Measurements from ENCODE around the gene NAPG. TPM values are rescaled to one million over a fixed set of nuclear protein-coding genes. Genes with fewer than 3 reads are reported as not detected.
"Not testable (repeated sequence)": the region's sequence is repeated elsewhere in the genome, so short reads cannot be mapped to it uniquely, and the experiment has no call there.

NAPG gene
- polyA plus RNA-seq, 6 donors from 2014 or later, result 9.6 to 16.8 (median 13.7) TPM

- not testable (repeated sequence) for H3K4me3 Mint-ChIP-seq, H3K27ac Mint-ChIP-seq, H3K27me3 Mint-ChIP-seq
Observed at GRCh38 chr18:10578573-10578899, 52.7 kb downstream of the NAPG start.

GRCh38 chr18:10579079-10579867, 53.4 kb downstream of the NAPG start:
- peaks cover 0 to 6% (median 0%) of the 10 kb centered on the region in 3 donors for H3K27me3 Mint-ChIP-seq
- no peaks in the 10 kb centered on the region for H3K4me1 Mint-ChIP-seq
- H3K9me3 Mint-ChIP-seq, result no peaks in the 10 kb centered on the region
- no peaks in the 10 kb centered on the region for H3K36me3 Mint-ChIP-seq
- no peak for DNase-seq
- H3K27ac Mint-ChIP-seq, result no peak overlapping the region
- no peak overlapping the region for H3K4me3 Mint-ChIP-seq
- ATAC-seq (ENCODE audit: low read depth in 2 of 2), result no peak

More at GRCh38 chr18:10578573-10578899, 52.7 kb downstream of the NAPG start:
- not testable (repeated sequence) for H3K9me3 Mint-ChIP-seq; H3K4me1 Mint-ChIP-seq; H3K36me3 Mint-ChIP-seq; ATAC-seq (ENCODE audit: low read depth in 2 of 2); DNase-seq

GRCh38 chr18:10580215-10580614, 54.4 kb downstream of the NAPG start:
- no peak for DNase-seq
- H3K9me3 Mint-ChIP-seq, result no peaks in the 10 kb centered on the region
- no peaks in the 10 kb centered on the region for H3K4me1 Mint-ChIP-seq
- no peak overlapping the region for H3K4me3 Mint-ChIP-seq
- no peak for ATAC-seq (ENCODE audit: low read depth in 2 of 2)
- no peaks in the 10 kb centered on the region for H3K36me3 Mint-ChIP-seq
- peaks cover 0 to 6% (median 0%) of the 10 kb centered on the region in 3 donors for H3K27me3 Mint-ChIP-seq
- H3K27ac Mint-ChIP-seq, result no peak overlapping the region

GRCh38 chr18:10585260-10585659, 59.4 kb downstream of the NAPG start:
- H3K27ac Mint-ChIP-seq, result no peak overlapping the region
- peaks cover 0 to 2% (median 0%) of the 10 kb centered on the region in 7 donors for H3K9me3 Mint-ChIP-seq
- no peak overlapping the region for H3K4me3 Mint-ChIP-seq
- ATAC-seq (ENCODE audit: low read depth in 2 of 2), result no peak
- peaks cover 0 to 8% (median 7%) of the 10 kb centered on the region in 3 donors for H3K27me3 Mint-ChIP-seq
- DNase-seq, result no peak
- no peaks in the 10 kb centered on the region for H3K4me1 Mint-ChIP-seq
- peaks cover 0 to 12% of the 10 kb centered on the region in 2 donors for H3K36me3 Mint-ChIP-seq

GRCh38 chr18:10588975-10589374, 63.1 kb downstream of the NAPG start:
- no peak for ATAC-seq (ENCODE audit: low read depth in 2 of 2)
- H3K9me3 Mint-ChIP-seq, result peaks cover 0 to 10% (median 2%) of the 10 kb centered on the region in 7 donors
- peaks cover 0 to 7% (median 3%) of the 10 kb centered on the region in 3 donors for H3K4me1 Mint-ChIP-seq
- peaks cover 7 to 18% of the 10 kb centered on the region in 2 donors for H3K36me3 Mint-ChIP-seq
- H3K27me3 Mint-ChIP-seq, result peaks cover 0 to 8% (median 6%) of the 10 kb centered on the region in 3 donors
- no peak for DNase-seq
- H3K27ac Mint-ChIP-seq, result no peak overlapping the region
- H3K4me3 Mint-ChIP-seq, result no peak overlapping the region

- H3K36me3 Mint-ChIP-seq, result peaks cover 7 to 20% of the 10 kb centered on the region in 2 donors
Observed at GRCh38 chr18:10590412-10590811, 64.6 kb downstream of the NAPG start.

GRCh38 chr18:10591896-10592295, 66.1 kb downstream of the NAPG start:
- Mint-ChIP-seq H3K4me3 (no peak overlapping the region), H3K27ac (peak overlapping the region in 1 of 6 donors; percentile 81)
- DNase-seq, result no peak

More at GRCh38 chr18:10590412-10590811, 64.6 kb downstream of the NAPG start:
- no peak for DNase-seq
- Mint-ChIP-seq H3K27me3 (peaks cover 0 to 8% (median 6%) of the 10 kb centered on the region in 3 donors), H3K4me3 (no peak overlapping the region), H3K4me1 (peaks cover 0 to 8% (median 3%) of the 10 kb centered on the region in 3 donors), H3K27ac (no peak overlapping the region), H3K9me3 (peaks cover 0 to 10% (median 2%) of the 10 kb centered on the region in 7 donors)
- ATAC-seq (ENCODE audit: low read depth in 2 of 2), result no peak

GRCh38 chr18:10593366-10594022, 67.7 kb downstream of the NAPG start:
- not testable (repeated sequence) for H3K27ac Mint-ChIP-seq; H3K27me3 Mint-ChIP-seq; DNase-seq; H3K4me1 Mint-ChIP-seq; H3K4me3 Mint-ChIP-seq; H3K36me3 Mint-ChIP-seq; ATAC-seq (ENCODE audit: low read depth in 2 of 2)
- H3K9me3 Mint-ChIP-seq, result peaks cover 0 to 10% (median 0%) of the 10 kb centered on the region in 7 donors

More at GRCh38 chr18:10591896-10592295, 66.1 kb downstream of the NAPG start:
- Mint-ChIP-seq H3K36me3 (peaks cover 7 to 12% of the 10 kb centered on the region in 2 donors), H3K27me3 (peaks cover 0 to 8% (median 6%) of the 10 kb centered on the region in 3 donors), H3K9me3 (peaks cover 0 to 10% (median 2%) of the 10 kb centered on the region in 7 donors), H3K4me1 (peaks cover 0 to 8% (median 3%) of the 10 kb centered on the region in 3 donors)
- no peak for ATAC-seq (ENCODE audit: low read depth in 2 of 2)

GRCh38 chr18:10595917-10596316, 70.1 kb downstream of the NAPG start:
- not testable (repeated sequence) for ATAC-seq (ENCODE audit: low read depth in 2 of 2)

GRCh38 chr18:10597695-10598094, 71.9 kb downstream of the NAPG start:
- H3K4me1 Mint-ChIP-seq; H3K27me3 Mint-ChIP-seq; H3K27ac Mint-ChIP-seq; DNase-seq; H3K4me3 Mint-ChIP-seq; ATAC-seq (ENCODE audit: low read depth in 2 of 2): not testable (repeated sequence)
- H3K9me3 Mint-ChIP-seq, result peaks cover 2 to 24% (median 4%) of the 10 kb centered on the region in 7 donors
- peaks cover 11 to 20% of the 10 kb centered on the region in 2 donors for H3K36me3 Mint-ChIP-seq

More at GRCh38 chr18:10595917-10596316, 70.1 kb downstream of the NAPG start:
- Mint-ChIP-seq H3K9me3 (peaks cover 0 to 11% (median 0%) of the 10 kb centered on the region in 7 donors), H3K36me3 (peaks cover 8 to 11% of the 10 kb centered on the region in 2 donors), H3K27ac (peak overlapping the region in 1 of 6 donors; percentile 70)
- H3K4me3 Mint-ChIP-seq, DNase-seq, H3K27me3 Mint-ChIP-seq, H3K4me1 Mint-ChIP-seq: not testable (repeated sequence)

GRCh38 chr18:10600701-10601100, 74.9 kb downstream of the NAPG start:
- Mint-ChIP-seq H3K4me1 (peaks cover 0 to 24% (median 12%) of the 10 kb centered on the region in 3 donors), H3K27ac (peak overlapping the region in 1 of 6 donors; percentile 54), H3K9me3 (peaks cover 7 to 38% (median 21%) of the 10 kb centered on the region in 7 donors), H3K36me3 (peaks cover 13 to 18% of the 10 kb centered on the region in 2 donors)
- H3K27me3 Mint-ChIP-seq; ATAC-seq (ENCODE audit: low read depth in 2 of 2); H3K4me3 Mint-ChIP-seq; DNase-seq: not testable (repeated sequence)

Data from naive B cell (primary cell).